ENCODE data around the gene SMAP1. TPM values are rescaled to one million over a fixed set of nuclear protein-coding genes. Genes with fewer than 3 reads are reported as not detected.

Gene SMAP1
- total and polyA plus RNA-seq, 9 of the 15 experiments (the other 6 are each of a cell fraction or from before 2014, with no cell fraction given), result 11.4 to 26.4 (median 15.5) TPM

GRCh38 chr6:70684794-70685493 lies 17.3 kb downstream of the SMAP1 start (continued):
- TF ChIP-seq, protein P1, sequence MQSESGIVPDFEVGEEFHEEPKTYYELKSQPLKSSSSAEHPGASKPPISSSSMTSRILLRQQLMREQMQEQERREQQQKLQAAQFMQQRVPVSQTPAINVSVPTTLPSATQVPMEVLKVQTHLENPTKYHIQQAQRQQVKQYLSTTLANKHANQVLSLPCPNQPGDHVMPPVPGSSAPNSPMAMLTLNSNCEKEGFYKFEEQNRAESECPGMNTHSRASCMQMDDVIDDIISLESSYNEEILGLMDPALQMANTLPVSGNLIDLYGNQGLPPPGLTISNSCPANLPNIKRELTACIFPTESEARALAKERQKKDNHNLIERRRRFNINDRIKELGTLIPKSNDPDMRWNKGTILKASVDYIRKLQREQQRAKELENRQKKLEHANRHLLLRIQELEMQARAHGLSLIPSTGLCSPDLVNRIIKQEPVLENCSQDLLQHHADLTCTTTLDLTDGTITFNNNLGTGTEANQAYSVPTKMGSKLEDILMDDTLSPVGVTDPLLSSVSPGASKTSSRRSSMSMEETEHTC (IDR thresholded peaks at IDR 0.05), result no peak
- TF ChIP-seq NCOA1 (IDR thresholded peaks at IDR 0.05; ENCODE audit: low read depth) (no peak), SIN3A (IDR thresholded peaks at IDR 0.05; ENCODE audit: borderline replicate concordance in 2 of 2, control insufficient read depth in 1 of 2, low read depth in 2 of 2, low read length in 2 of 2) (no peak), HDAC3 (IDR thresholded peaks at IDR 0.05; ENCODE audit: borderline replicate concordance, partially characterized antibody) (no peak)

- POLR2A ChIA-PET, result interaction anchor here (0.5 to 1.6 kb wide), 5 partner anchors 8 to 269 kb away, joined by 3 to 9 read pairs (median 3); no protein-coding TSS in a partner anchor
- H3K4me3 ChIP-seq, result no peak overlapping the region
- in situ Hi-C loops (cut with MboI), result no loop called here
- no peak overlapping the region for H3K9ac ChIP-seq (ENCODE audit: insufficient read depth in 1 of 2, low read depth in 2 of 2, low read length in 2 of 2)
- DNase-seq (ENCODE audit: extremely low read depth in 1 of 4, low spot score in 3 of 4) (no peak), FAIRE-seq (no peak), ATAC-seq (no peak)
- no TSS peak for BruUV-seq (replicated peaks)
- H3K9me1 ChIP-seq (ENCODE audit: control insufficient read depth, insufficient read depth, low read length), result no peaks in the 10 kb centered on the region
- no peak overlapping the region for H3K27ac ChIP-seq (ENCODE audit: extremely low read depth, low read depth, low read length)
- CTCF ChIA-PET (ENCODE audit: low intra/inter-chr PET ratio), result interaction anchor here (0.6 to 1.9 kb wide), 4 partner anchors 20 to 372 kb away, joined by 3 to 8 read pairs (median 3); no protein-coding TSS in a partner anchor
- H3K4me2 ChIP-seq (ENCODE audit: insufficient read depth, low read length), result no peak overlapping the region
- no peaks in the 10 kb centered on the region for H3K9me3 ChIP-seq (replicated peaks; ENCODE audit: control insufficient read depth, insufficient read depth, low read depth, low read length)
- intact Hi-C loops (cut with micrococcal nuclease), result loop anchor here (1.0 to 5.0 kb wide), 5 partner anchors 138 to 463 kb away; no protein-coding TSS in a partner anchor
- peaks cover 3% of the 10 kb centered on the region; the same call in 1 of the 3 replicates for H3K79me2 ChIP-seq (ENCODE audit: control insufficient read depth, insufficient read depth, low read length)
- H3K36me3 ChIP-seq (ENCODE audit: control insufficient read depth, insufficient read depth, low read length), result no peaks in the 10 kb centered on the region
- peaks cover 5% of the 10 kb centered on the region; the same call in 1 of the 2 replicates for H4K20me1 ChIP-seq (replicated peaks; ENCODE audit: control insufficient read depth, insufficient read depth, low read length)
- H3K27me3 ChIP-seq (ENCODE audit: control insufficient read depth in 2 of 2, insufficient read depth in 2 of 2, low read length in 2 of 2), result no peaks in the 10 kb centered on the region
- H2AFZ ChIP-seq (ENCODE audit: low read depth, low read length), result no peak overlapping the region
- no peaks in the 10 kb centered on the region for H3K4me1 ChIP-seq (replicated peaks in 1 of 2; ENCODE audit: control insufficient read depth in 2 of 2, insufficient read depth in 2 of 2, low read length in 2 of 2)
- TF ChIP-seq GTF2A2 (tag; IDR thresholded peaks at IDR 0.05), result no peak
- TF ChIP-seq, protein P2, sequence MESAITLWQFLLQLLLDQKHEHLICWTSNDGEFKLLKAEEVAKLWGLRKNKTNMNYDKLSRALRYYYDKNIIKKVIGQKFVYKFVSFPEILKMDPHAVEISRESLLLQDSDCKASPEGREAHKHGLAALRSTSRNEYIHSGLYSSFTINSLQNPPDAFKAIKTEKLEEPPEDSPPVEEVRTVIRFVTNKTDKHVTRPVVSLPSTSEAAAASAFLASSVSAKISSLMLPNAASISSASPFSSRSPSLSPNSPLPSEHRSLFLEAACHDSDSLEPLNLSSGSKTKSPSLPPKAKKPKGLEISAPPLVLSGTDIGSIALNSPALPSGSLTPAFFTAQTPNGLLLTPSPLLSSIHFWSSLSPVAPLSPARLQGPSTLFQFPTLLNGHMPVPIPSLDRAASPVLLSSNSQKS (CRISPR knock-in tag; IDR thresholded peaks at IDR 0.05), result no peak
- TF ChIP-seq RUNX1 (IDR thresholded peaks at IDR 0.05; ENCODE audit: low read depth), result no peak
- TF ChIP-seq CHD1 (IDR thresholded peaks at IDR 0.05; ENCODE audit: low read length), result no peak
- TF ChIP-seq ZNF551 (CRISPR knock-in tag; IDR thresholded peaks at IDR 0.05), result no peak
- TF ChIP-seq SNIP1 (IDR thresholded peaks at IDR 0.05; ENCODE audit: low read depth), result no peak
- no peak for TF ChIP-seq STAT5A (IDR thresholded peaks at IDR 0.05; ENCODE audit: borderline replicate concordance, low read length)
- TF ChIP-seq FIP1L1 (IDR thresholded peaks at IDR 0.05; ENCODE audit: low read depth, low read length, poor library complexity, severe bottlenecking), result no peak
- no peak for TF ChIP-seq ZBTB9 (CRISPR knock-in tag; IDR thresholded peaks at IDR 0.05)
- no peak for TF ChIP-seq SMARCC2 (IDR thresholded peaks at IDR 0.05; ENCODE audit: low read depth)
- TF ChIP-seq FOXA1 (IDR thresholded peaks at IDR 0.05; ENCODE audit: borderline replicate concordance), result no peak
- no peak for TF ChIP-seq CREM (IDR thresholded peaks at IDR 0.05; ENCODE audit: low read depth)
- WGBS (ENCODE audit: insufficient coverage, low coverage, missing lambda C conversion rate), result 28% methylated on average over 4 of the region's 4 CpGs
These were observed 18.0 kb downstream of the SMAP1 start for GRCh38 chr6:70685494-70686180.

Data from K562 (cell line).